Muscle of leg (tissue), 11 donors: ENCODE measurements around the gene MIF4GD. TPM values are rescaled to one million over a fixed set of nuclear protein-coding genes. Genes with fewer than 3 reads are reported as not detected.

ENCODE experiments used
- DNase-seq: peaks from one replicate; pipeline ENCODE4 v3.0.0; 2013
- H3K27ac ChIP-seq: one replicate; pipeline ENCODE4 v1.5.1; 2013; ENCODE audit warnings: mild to moderate bottlenecking, low read length, control low read depth
- H3K27me3 ChIP-seq: one replicate; pipeline ENCODE4 v1.6.1; 2013; ENCODE audit warnings: low read length; ENCODE audit not compliant: control insufficient read depth, insufficient read depth
- H3K36me3 ChIP-seq: one replicate; pipeline ENCODE4 v1.6.1; 2013; ENCODE audit warnings: low read length; ENCODE audit not compliant: control insufficient read depth, insufficient read depth
- H3K4me1 ChIP-seq: one replicate; pipeline ENCODE4 v1.6.1; 2013; ENCODE audit warnings: low read length; ENCODE audit not compliant: control insufficient read depth, insufficient read depth
- H3K4me3 ChIP-seq: one replicate; pipeline ENCODE4 v1.5.1; 2013; ENCODE audit warnings: low read length, control low read depth
- H3K9me3 ChIP-seq: replicated peaks from 2 replicates; pipeline ENCODE4 v1.6.1; 2013; ENCODE audit warnings: low read depth, low read length; ENCODE audit not compliant: control insufficient read depth
- WGBS: methylation state at CpG from one replicate; pipeline ENCODE4 v1.1.5; 2013; ENCODE audit warnings: missing lambda C conversion rate; ENCODE audit not compliant: insufficient coverage; 5-methylcytosine and 5-hydroxymethylcytosine counted together
- polyA plus RNA-seq, 8 donors: library from polyadenylated mRNA; unstranded; fragments of 120-200 nt; gene quantifications; one replicate each; pipeline versions ENCODE4 v1.2.1 to v1.2.3, GENCODE V29; 2013; ENCODE audit warnings: inconsistent platforms in 1 of 8, low replicate concordance in 1 of 8; ENCODE audit not compliant: insufficient read length in 8 of 8, insufficient read depth in 1 of 8
- total RNA-seq: library from RNA; stranded (reverse); fragments of 120-200 nt; gene quantifications from one replicate; pipeline ENCODE4 v1.2.4, GENCODE V29; 2013

The MIF4GD gene
- total and polyA plus RNA-seq, 9 donors: 9.4 to 14.8 (median 12.5) TPM

- peaks cover 5% of the 10 kb centered on the region for H3K4me1 ChIP-seq
- H3K36me3 ChIP-seq: peaks cover 88% of the 10 kb centered on the region
- no peaks in the 10 kb centered on the region for H3K9me3 ChIP-seq
- no peak overlapping the region for H3K4me3 ChIP-seq
- no peak overlapping the region for H3K27ac ChIP-seq
- H3K27me3 ChIP-seq: no peaks in the 10 kb centered on the region
- WGBS: 61% methylated on average over 7 of the region's 12 CpGs
- DNase-seq: no peak
These were observed 33.7 kb downstream of the MIF4GD start for GRCh38 chr17:75237100-75238014.

GRCh38 chr17:75232786-75233185 lies 38.2 kb downstream of the MIF4GD start:
- H3K36me3 ChIP-seq: peaks cover 85% of the 10 kb centered on the region
- peaks cover 3% of the 10 kb centered on the region for H3K4me1 ChIP-seq
- no peaks in the 10 kb centered on the region for H3K27me3 ChIP-seq
- no peak for DNase-seq
- H3K27ac ChIP-seq: no peak overlapping the region
- WGBS: 97% methylated on average over 9 of the region's 13 CpGs
- no peaks in the 10 kb centered on the region for H3K9me3 ChIP-seq
- no peak overlapping the region for H3K4me3 ChIP-seq

GRCh38 chr17:75231741-75232464 lies 39.1 kb downstream of the MIF4GD start:
- no peaks in the 10 kb centered on the region for H3K27me3 ChIP-seq
- WGBS: 98% methylated on average over 10 of the region's 18 CpGs
- H3K27ac ChIP-seq: no peak overlapping the region
- peaks cover 80% of the 10 kb centered on the region for H3K36me3 ChIP-seq
- DNase-seq: no peak
- no peaks in the 10 kb centered on the region for H3K9me3 ChIP-seq
- H3K4me3 ChIP-seq: no peak overlapping the region
- peaks cover under 1% of the 10 kb centered on the region for H3K4me1 ChIP-seq

- H3K4me3 ChIP-seq: no peak overlapping the region
- H3K27me3 ChIP-seq: no peaks in the 10 kb centered on the region
- no peak overlapping the region for H3K27ac ChIP-seq
- no peak for DNase-seq
- WGBS: 92% methylated on average over 6 of the region's 8 CpGs
- peaks cover 84% of the 10 kb centered on the region for H3K36me3 ChIP-seq
- no peaks in the 10 kb centered on the region for H3K9me3 ChIP-seq
- no peaks in the 10 kb centered on the region for H3K4me1 ChIP-seq
These were observed 40.0 kb downstream of the MIF4GD start for GRCh38 chr17:75231071-75231470.

- H3K4me1 ChIP-seq: no peaks in the 10 kb centered on the region
- WGBS: 80% methylated on average over 3 of the region's 4 CpGs
- H3K27me3 ChIP-seq: no peaks in the 10 kb centered on the region
- no peak for DNase-seq
- H3K9me3 ChIP-seq: no peaks in the 10 kb centered on the region
- H3K4me3 ChIP-seq: no peak overlapping the region
- peaks cover 85% of the 10 kb centered on the region for H3K36me3 ChIP-seq
- H3K27ac ChIP-seq: no peak overlapping the region
These were observed 42.2 kb downstream of the MIF4GD start for GRCh38 chr17:75228847-75229246.

- peak; percentile 82 for DNase-seq
- Histone ChIP-seq H3K4me3 (no peak overlapping the region), H3K27ac (no peak overlapping the region), H3K4me1 (no peaks in the 10 kb centered on the region), H3K9me3 (no peaks in the 10 kb centered on the region), H3K27me3 (no peaks in the 10 kb centered on the region), H3K36me3 (peaks cover 83% of the 10 kb centered on the region)
- WGBS: no CpG with 5 or more reads among the region's 2 CpGs
These were observed 42.7 kb downstream of the MIF4GD start for GRCh38 chr17:75228305-75228704.

GRCh38 chr17:75227729-75228128 lies 43.3 kb downstream of the MIF4GD start:
- Histone ChIP-seq H3K36me3 (peaks cover 77% of the 10 kb centered on the region), H3K9me3 (no peaks in the 10 kb centered on the region), H3K4me3 (no peak overlapping the region), H3K27me3 (no peaks in the 10 kb centered on the region), H3K27ac (no peak overlapping the region), H3K4me1 (no peaks in the 10 kb centered on the region)
- WGBS: 100% methylated on average over 1 of the region's 5 CpGs
- no peak for DNase-seq

GRCh38 chr17:75225016-75225415 lies 46.0 kb downstream of the MIF4GD start:
- DNase-seq: no peak
- no peaks in the 10 kb centered on the region for H3K4me1 ChIP-seq
- no peaks in the 10 kb centered on the region for H3K27me3 ChIP-seq
- no peak overlapping the region for H3K4me3 ChIP-seq
- H3K36me3 ChIP-seq: peaks cover 64% of the 10 kb centered on the region
- WGBS: 62% methylated on average over 14 of the region's 14 CpGs
- H3K27ac ChIP-seq: no peak overlapping the region
- H3K9me3 ChIP-seq: no peaks in the 10 kb centered on the region

- WGBS: no CpG with 5 or more reads among the region's 3 CpGs
- Histone ChIP-seq H3K4me1 (no peaks in the 10 kb centered on the region), H3K27ac (no peak overlapping the region), H3K27me3 (no peaks in the 10 kb centered on the region), H3K36me3 (peaks cover 66% of the 10 kb centered on the region), H3K4me3 (no peak overlapping the region), H3K9me3 (no peaks in the 10 kb centered on the region)
- no peak for DNase-seq
These were observed 51.2 kb downstream of the MIF4GD start for GRCh38 chr17:75219815-75220214.

GRCh38 chr17:75218131-75218530 lies 52.9 kb downstream of the MIF4GD start:
- Histone ChIP-seq H3K4me1 (no peaks in the 10 kb centered on the region), H3K4me3 (no peak overlapping the region), H3K27me3 (no peaks in the 10 kb centered on the region), H3K36me3 (peaks cover 70% of the 10 kb centered on the region), H3K27ac (no peak overlapping the region), H3K9me3 (no peaks in the 10 kb centered on the region)
- WGBS: 83% methylated on average over 1 of the region's 6 CpGs
- DNase-seq: no peak
